Measurements from ENCODE around the gene KRT34. TPM values are rescaled to one million over a fixed set of nuclear protein-coding genes. Genes with fewer than 3 reads are reported as not detected.

The KRT34 gene
- total RNA-seq, 2 experiments from 2014 or later = not detected

GRCh38 chr17:41335747-41336146, 46.4 kb downstream of the KRT34 start:
- no peak for DNase-seq (ENCODE audit: low spot score)
- no TSS peak for BruUV-seq (replicated peaks)
- Histone ChIP-seq H2AFZ (ENCODE audit: low read length) (no peak overlapping the region), H3K4me2 (ENCODE audit: low read length) (no peak overlapping the region), H3K4me1 (ENCODE audit: insufficient read depth, low read length, poor library complexity, severe bottlenecking) (no peaks in the 10 kb centered on the region), H4K20me1 (ENCODE audit: insufficient read depth, low read length) (no peaks in the 10 kb centered on the region), H3K27ac (ENCODE audit: low read depth, low read length, poor library complexity, severe bottlenecking) (no peak overlapping the region), H3K9me2 (ENCODE audit: insufficient read depth, low read length) (no peaks in the 10 kb centered on the region), H3K36me3 (ENCODE audit: insufficient read depth, low read length) (no peaks in the 10 kb centered on the region), H3K9me3 (ENCODE audit: low read length) (no peaks in the 10 kb centered on the region), H3K79me2 (ENCODE audit: insufficient read depth, low read depth, low read length) (no peaks in the 10 kb centered on the region), H3K4me3 (ENCODE audit: low read depth, low read length, poor library complexity, severe bottlenecking) (no peak overlapping the region)
- POLR2A ChIA-PET = no interaction called here
- intact Hi-C loops (cut with micrococcal nuclease; ENCODE audit: unreplicated experiment) = no loop called here
- CTCF ChIA-PET (ENCODE audit: unreplicated experiment) = no interaction called here
- no peak for TF ChIP-seq CTCF (conservative IDR thresholded peaks at IDR 0.05; ENCODE audit: low read length)
- TF ChIP-seq EZH2phosphoT487 (IDR thresholded peaks at IDR 0.05; ENCODE audit: borderline replicate concordance, low read depth, low read length) = no peak

GRCh38 chr17:41334385-41335305, 47.5 kb downstream of the KRT34 start:
- ChIA-PET POLR2A (no interaction called here), CTCF (ENCODE audit: unreplicated experiment) (no interaction called here)
- Histone ChIP-seq H3K36me3 (ENCODE audit: insufficient read depth, low read length) (no peaks in the 10 kb centered on the region), H3K27ac (ENCODE audit: low read depth, low read length, poor library complexity, severe bottlenecking) (no peak overlapping the region), H3K9me2 (ENCODE audit: insufficient read depth, low read length) (no peaks in the 10 kb centered on the region), H2AFZ (ENCODE audit: low read length) (no peak overlapping the region), H3K4me2 (ENCODE audit: low read length) (no peak overlapping the region), H3K9me3 (ENCODE audit: low read length) (no peaks in the 10 kb centered on the region), H4K20me1 (ENCODE audit: insufficient read depth, low read length) (no peaks in the 10 kb centered on the region), H3K4me3 (ENCODE audit: low read depth, low read length, poor library complexity, severe bottlenecking) (no peak overlapping the region), H3K4me1 (ENCODE audit: insufficient read depth, low read length, poor library complexity, severe bottlenecking) (no peaks in the 10 kb centered on the region), H3K79me2 (ENCODE audit: insufficient read depth, low read depth, low read length) (no peaks in the 10 kb centered on the region)
- no peak for DNase-seq (ENCODE audit: low spot score)
- BruUV-seq (replicated peaks) = no TSS peak
- intact Hi-C loops (cut with micrococcal nuclease; ENCODE audit: unreplicated experiment) = no loop called here
- TF ChIP-seq CTCF (conservative IDR thresholded peaks at IDR 0.05; ENCODE audit: low read length) = no peak
- TF ChIP-seq EZH2phosphoT487 (IDR thresholded peaks at IDR 0.05; ENCODE audit: borderline replicate concordance, low read depth, low read length) = no peak

- no peak for DNase-seq (ENCODE audit: low spot score)
- no peak overlapping the region for H3K4me2 ChIP-seq (ENCODE audit: low read length)
- H3K36me3 ChIP-seq (ENCODE audit: insufficient read depth, low read length) = no peaks in the 10 kb centered on the region
- H3K9me3 ChIP-seq (ENCODE audit: low read length) = no peaks in the 10 kb centered on the region
- BruUV-seq (replicated peaks) = no TSS peak
- no peaks in the 10 kb centered on the region for H3K4me1 ChIP-seq (ENCODE audit: insufficient read depth, low read length, poor library complexity, severe bottlenecking)
- no peak overlapping the region for H2AFZ ChIP-seq (ENCODE audit: low read length)
- no peaks in the 10 kb centered on the region for H4K20me1 ChIP-seq (ENCODE audit: insufficient read depth, low read length)
- no peak overlapping the region for H3K4me3 ChIP-seq (ENCODE audit: low read depth, low read length, poor library complexity, severe bottlenecking)
- TF ChIP-seq CTCF (conservative IDR thresholded peaks at IDR 0.05; ENCODE audit: low read length) (no peak), EZH2phosphoT487 (IDR thresholded peaks at IDR 0.05; ENCODE audit: borderline replicate concordance, low read depth, low read length) (no peak)
- intact Hi-C loops (cut with micrococcal nuclease; ENCODE audit: unreplicated experiment) = no loop called here
- CTCF ChIA-PET (ENCODE audit: unreplicated experiment) = no interaction called here
- no peaks in the 10 kb centered on the region for H3K9me2 ChIP-seq (ENCODE audit: insufficient read depth, low read length)
- no peak overlapping the region for H3K27ac ChIP-seq (ENCODE audit: low read depth, low read length, poor library complexity, severe bottlenecking)
- H3K79me2 ChIP-seq (ENCODE audit: insufficient read depth, low read depth, low read length) = no peaks in the 10 kb centered on the region
- POLR2A ChIA-PET = no interaction called here
Measured at GRCh38 chr17:41333836-41334235, 48.3 kb downstream of the KRT34 start.

All from OCI-LY7 (cell line).